Endodermal cell (in vitro differentiated cells): ENCODE results near the gene MYBPC3. TPM values are rescaled to one million over a fixed set of nuclear protein-coding genes. Genes with fewer than 3 reads are reported as not detected.

ENCODE experiments used
- DNase-seq: peaks from one replicate; pipeline ENCODE4 v3.0.0-alpha.2; 2017
- H3K27ac ChIP-seq: 2 replicates; pipeline ENCODE4 v1.5.1; 2013; ENCODE audit warnings: mild to moderate bottlenecking, low read depth, low read length, moderate library complexity
- H3K27me3 ChIP-seq: 2 replicates; pipeline ENCODE4 v1.6.1; 2013; ENCODE audit warnings: mild to moderate bottlenecking, low read length, moderate library complexity; ENCODE audit not compliant: insufficient read depth, control insufficient read depth, poor library complexity, severe bottlenecking
- H3K36me3 ChIP-seq: 2 replicates; pipeline ENCODE4 v1.7.0; 2013; ENCODE audit warnings: mild to moderate bottlenecking, low read length, moderate library complexity; ENCODE audit not compliant: control insufficient read depth, insufficient read depth
- H3K4me1 ChIP-seq: one replicate; pipeline ENCODE4 v1.7.0; 2013; ENCODE audit warnings: low read length; ENCODE audit not compliant: control insufficient read depth, insufficient read depth
- H3K4me3 ChIP-seq: 2 replicates; pipeline ENCODE4 v1.5.1; 2013; ENCODE audit warnings: mild to moderate bottlenecking, low read length, moderate library complexity
- H3K9ac ChIP-seq: 2 replicates; pipeline ENCODE4 v1.6.1; 2013; ENCODE audit warnings: mild to moderate bottlenecking, low read length, moderate library complexity; ENCODE audit not compliant: poor library complexity, severe bottlenecking; ENCODE audit errors: extremely low read depth
- H3K9me3 ChIP-seq: 2 replicates; pipeline ENCODE4 v1.6.1; 2013; ENCODE audit warnings: mild to moderate bottlenecking, low read length, moderate library complexity; ENCODE audit not compliant: control insufficient read depth
- H3K27ac Mint-ChIP-seq: 2 replicates; pipeline ENCODE4 v1.8.0; 2020; ENCODE audit warnings: mixed read lengths
- H3K27me3 Mint-ChIP-seq: 2 replicates; pipeline ENCODE4 v1.8.0; 2021; ENCODE audit warnings: mild to moderate bottlenecking, mixed read lengths; ENCODE audit not compliant: insufficient read depth
- H3K36me3 Mint-ChIP-seq: 2 replicates; pipeline ENCODE4 v1.8.0; 2020; ENCODE audit warnings: low read depth, mixed read lengths
- H3K4me1 Mint-ChIP-seq: 2 replicates; pipeline ENCODE4 v1.8.0; 2020; ENCODE audit warnings: mixed read lengths
- H3K4me3 Mint-ChIP-seq: 2 replicates; pipeline ENCODE4 v1.8.0; 2020; ENCODE audit warnings: mild to moderate bottlenecking, moderate library complexity, mixed read lengths
- H3K9me3 Mint-ChIP-seq: 2 replicates; pipeline ENCODE4 v1.8.0; 2020; ENCODE audit warnings: mild to moderate bottlenecking, mixed read lengths
- WGBS, 2 experiments: methylation state at CpG; one replicate each; pipeline versions ENCODE4 v1.1.5 to v1.1.7; 2013; ENCODE audit warnings: missing lambda C conversion rate in 2 of 2, mixed read lengths in 1 of 2; ENCODE audit not compliant: insufficient coverage in 1 of 2, insufficient read length in 1 of 2; 5-methylcytosine and 5-hydroxymethylcytosine counted together
- total RNA-seq, 2 donors: library from RNA; stranded (reverse); fragmentation: NEBNext Ultra II Directional in 1 of 2; extraction: Animal tissue kit (Norgen Biotek cat#: 25700) in 1 of 2; gene quantifications; 2 replicates in 1 of 2; 3 replicates in 1 of 2; pipeline ENCODE4 v1.2.1, GENCODE V29; 2021
- TF ChIP-seq, protein P1 (sequence below): fragments of 200-600 bp; sonication (generic); conservative IDR thresholded peaks from 2 replicates; pipeline ENCODE4 v1.5.0; 2021; ENCODE audit warnings: antibody characterized with exemption, mild to moderate bottlenecking

Gene MYBPC3
- total RNA-seq, 2 donors from 2014 or later, result 0.07 TPM; not detected in 1

GRCh38 chr11:47356998-47357329, 4.5 kb upstream of the MYBPC3 start:
- Mint-ChIP-seq H3K9me3 (no peaks in the 10 kb centered on the region), H3K27ac (no peak overlapping the region), H3K4me1 (peaks cover 8% of the 10 kb centered on the region), H3K36me3 (no peaks in the 10 kb centered on the region), H3K27me3 (no peaks in the 10 kb centered on the region), H3K4me3 (no peak overlapping the region)
- H3K27me3 ChIP-seq, result no peaks in the 10 kb centered on the region
- peaks cover 9% of the 10 kb centered on the region for H3K9me3 ChIP-seq
- DNase-seq, result no peak
- TF ChIP-seq, protein P1, sequence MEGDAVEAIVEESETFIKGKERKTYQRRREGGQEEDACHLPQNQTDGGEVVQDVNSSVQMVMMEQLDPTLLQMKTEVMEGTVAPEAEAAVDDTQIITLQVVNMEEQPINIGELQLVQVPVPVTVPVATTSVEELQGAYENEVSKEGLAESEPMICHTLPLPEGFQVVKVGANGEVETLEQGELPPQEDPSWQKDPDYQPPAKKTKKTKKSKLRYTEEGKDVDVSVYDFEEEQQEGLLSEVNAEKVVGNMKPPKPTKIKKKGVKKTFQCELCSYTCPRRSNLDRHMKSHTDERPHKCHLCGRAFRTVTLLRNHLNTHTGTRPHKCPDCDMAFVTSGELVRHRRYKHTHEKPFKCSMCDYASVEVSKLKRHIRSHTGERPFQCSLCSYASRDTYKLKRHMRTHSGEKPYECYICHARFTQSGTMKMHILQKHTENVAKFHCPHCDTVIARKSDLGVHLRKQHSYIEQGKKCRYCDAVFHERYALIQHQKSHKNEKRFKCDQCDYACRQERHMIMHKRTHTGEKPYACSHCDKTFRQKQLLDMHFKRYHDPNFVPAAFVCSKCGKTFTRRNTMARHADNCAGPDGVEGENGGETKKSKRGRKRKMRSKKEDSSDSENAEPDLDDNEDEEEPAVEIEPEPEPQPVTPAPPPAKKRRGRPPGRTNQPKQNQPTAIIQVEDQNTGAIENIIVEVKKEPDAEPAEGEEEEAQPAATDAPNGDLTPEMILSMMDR, result no peak
- 87 to 100% methylated on average over 1 of the region's 1 CpG for WGBS, 2 experiments
- H3K4me1 ChIP-seq, result peaks cover 2% of the 10 kb centered on the region
- no peak overlapping the region for H3K9ac ChIP-seq
- H3K4me3 ChIP-seq, result no peak overlapping the region
- H3K36me3 ChIP-seq, result no peaks in the 10 kb centered on the region
- no peak overlapping the region for H3K27ac ChIP-seq

- Histone ChIP-seq H3K27ac (no peak overlapping the region), H3K36me3 (no peaks in the 10 kb centered on the region), H3K4me1 (peaks cover 6% of the 10 kb centered on the region), H3K9ac (no peak overlapping the region), H3K27me3 (no peaks in the 10 kb centered on the region), H3K4me3 (no peak overlapping the region), H3K9me3 (peaks cover 9% of the 10 kb centered on the region)
- no peaks in the 10 kb centered on the region for H3K36me3 Mint-ChIP-seq
- H3K27ac Mint-ChIP-seq, result no peak overlapping the region
- no peak overlapping the region for H3K4me3 Mint-ChIP-seq
- H3K27me3 Mint-ChIP-seq, result no peaks in the 10 kb centered on the region
- no peaks in the 10 kb centered on the region for H3K9me3 Mint-ChIP-seq
- WGBS, 2 experiments, result 85 to 88% methylated on average over 9 of the region's 9 CpGs
- DNase-seq, result no peak
- H3K4me1 Mint-ChIP-seq, result peaks cover 8% of the 10 kb centered on the region
- TF ChIP-seq, protein P1, result no peak
These were observed 3.9 kb upstream of the MYBPC3 start for GRCh38 chr11:47356129-47356997.

DNA sequence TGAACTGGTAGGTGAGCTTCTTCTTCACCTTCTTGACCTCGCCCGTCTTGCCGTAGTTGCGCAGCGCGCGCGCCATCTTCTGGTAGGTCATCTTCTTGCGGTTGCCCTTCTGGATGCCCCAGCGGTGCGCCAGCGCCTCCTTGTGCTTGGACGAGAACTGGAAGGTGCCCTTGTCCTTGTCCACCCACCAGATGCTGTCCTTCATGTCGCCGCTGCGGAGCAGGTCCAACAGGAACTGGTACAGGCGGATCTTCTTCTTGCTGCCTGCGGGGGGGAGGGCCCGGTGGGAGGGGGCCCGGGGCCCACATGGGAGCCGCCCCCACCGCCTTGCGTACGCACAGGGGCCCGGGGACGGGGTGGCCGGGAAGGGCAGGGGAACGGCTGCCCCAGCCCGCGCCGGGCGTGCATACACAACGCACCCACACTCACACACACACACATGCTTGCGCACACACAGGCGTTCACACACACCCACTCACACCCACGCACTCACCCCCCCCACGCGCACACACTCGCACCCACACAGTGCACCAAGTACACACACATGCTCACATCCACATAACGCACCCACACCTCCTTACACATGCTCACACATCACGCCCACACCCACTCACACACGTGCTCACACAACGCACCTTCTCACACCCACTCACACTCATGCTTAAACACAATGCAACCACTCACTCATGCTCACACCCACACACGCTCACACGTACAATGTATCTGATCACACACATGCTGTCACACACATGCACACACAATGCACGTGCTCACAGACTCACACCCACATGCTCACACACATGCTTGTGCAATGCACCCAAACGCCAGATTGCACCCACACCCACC, 3.0 kb upstream of the MYBPC3 start:
- no peak overlapping the region for H3K4me3 ChIP-seq
- DNase-seq, result peak; percentile 100
- H3K4me1 ChIP-seq, result peaks cover 6% of the 10 kb centered on the region
- H3K4me1 Mint-ChIP-seq, result peaks cover 12% of the 10 kb centered on the region
- H3K4me3 Mint-ChIP-seq, result no peak overlapping the region
- H3K36me3 Mint-ChIP-seq, result no peaks in the 10 kb centered on the region
- no peaks in the 10 kb centered on the region for H3K27me3 Mint-ChIP-seq
- TF ChIP-seq, protein P1, result peak; percentile 100
- WGBS, 2 experiments, result 25 to 40% methylated on average over 23 to 43 of the region's 47 CpGs
- H3K27ac Mint-ChIP-seq, result no peak overlapping the region
- H3K9ac ChIP-seq, result no peak overlapping the region
- no peaks in the 10 kb centered on the region for H3K9me3 Mint-ChIP-seq
- H3K27ac ChIP-seq, result no peak overlapping the region
- H3K36me3 ChIP-seq, result no peaks in the 10 kb centered on the region
- peaks cover 9% of the 10 kb centered on the region for H3K9me3 ChIP-seq
- no peaks in the 10 kb centered on the region for H3K27me3 ChIP-seq
